Bone marrow (tissue), 2 donors: Measurements from ENCODE around the gene OGFOD3.
A peak's percentile ranks its signal among the peaks of the same experiment; 100 is the strongest.
"Not testable (repeated sequence)": the region's sequence is repeated elsewhere in the genome, so short reads cannot be mapped to it uniquely, and the experiment has no call there.

Experiments used
- DNase-seq, 2 donors: peaks; one replicate each; lab custom pipeline; 2025; lab: John Stamatoyannopoulos, UW

The OGFOD3 gene, protein sequence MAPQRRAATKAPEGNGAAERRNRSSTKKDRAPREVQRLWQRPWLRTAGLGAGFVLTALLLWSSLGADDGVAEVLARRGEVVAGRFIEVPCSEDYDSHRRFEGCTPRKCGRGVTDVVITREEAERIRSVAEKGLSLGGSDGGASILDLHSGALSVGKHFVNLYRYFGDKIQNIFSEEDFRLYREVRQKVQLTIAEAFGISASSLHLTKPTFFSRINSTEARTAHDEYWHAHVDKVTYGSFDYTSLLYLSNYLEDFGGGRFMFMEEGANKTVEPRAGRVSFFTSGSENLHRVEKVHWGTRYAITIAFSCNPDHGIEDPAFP

DNA sequence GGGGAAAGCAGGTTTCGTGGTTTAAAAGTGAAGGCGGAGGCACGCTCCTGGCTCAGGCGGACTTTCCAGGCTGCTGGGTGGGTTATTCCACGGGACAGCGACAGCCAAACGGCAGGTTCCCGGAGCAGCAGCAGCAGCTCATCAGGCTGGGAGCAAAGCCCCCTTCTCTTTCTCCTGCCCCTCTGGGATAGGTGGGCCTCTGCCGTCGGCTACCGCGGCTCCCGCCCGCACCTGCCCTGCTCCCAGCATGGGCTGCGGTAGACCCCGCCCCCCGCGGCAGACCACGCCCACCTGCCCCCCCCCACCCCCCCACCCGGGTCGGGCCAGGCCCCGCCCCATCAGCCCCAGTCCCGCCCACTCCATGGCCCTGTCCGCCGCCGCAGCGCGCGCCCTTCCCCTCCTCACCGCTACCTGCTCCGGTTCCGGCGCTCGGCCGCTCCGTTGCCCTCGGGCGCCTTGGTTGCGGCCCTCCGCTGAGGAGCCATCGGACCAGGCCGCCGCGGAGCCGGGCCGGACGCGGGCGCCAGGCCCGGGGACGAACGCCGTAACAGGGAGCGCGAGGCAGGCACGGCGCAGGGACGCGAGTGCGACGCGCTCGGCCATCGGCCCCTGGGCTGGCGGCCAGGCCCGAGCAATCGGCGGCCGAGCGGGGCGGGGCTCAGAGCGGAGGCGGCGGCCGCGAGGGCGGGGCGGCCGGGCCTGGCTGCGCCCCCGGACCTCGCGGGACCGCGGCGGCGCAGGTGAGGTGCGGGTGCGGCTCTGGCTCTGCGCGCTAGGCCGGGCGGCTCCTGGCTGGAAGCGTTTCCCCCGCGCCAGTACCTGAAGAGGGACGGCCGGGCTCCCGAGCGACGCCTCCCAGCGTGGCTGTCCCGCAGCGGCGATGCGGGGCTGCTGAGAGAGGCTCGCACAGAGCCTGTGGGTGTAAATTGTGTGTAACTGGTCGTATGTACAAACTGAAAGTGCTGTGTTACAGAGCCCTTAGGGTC lies at the start of gene OGFOD3, which contains the start of gene HEXD:
TSS of gene OGFOD3 (minus strand) at position 586 of the 986 bp plus-strand sequence. CDS start at position 485, 101 bp downstream.
TSS of gene HEXD (plus strand) at position 347 of the 986 bp plus-strand sequence. CDS start 1,453 bp downstream, outside the sequence.
- peak; percentile 65 to 85 for DNase-seq

DNA sequence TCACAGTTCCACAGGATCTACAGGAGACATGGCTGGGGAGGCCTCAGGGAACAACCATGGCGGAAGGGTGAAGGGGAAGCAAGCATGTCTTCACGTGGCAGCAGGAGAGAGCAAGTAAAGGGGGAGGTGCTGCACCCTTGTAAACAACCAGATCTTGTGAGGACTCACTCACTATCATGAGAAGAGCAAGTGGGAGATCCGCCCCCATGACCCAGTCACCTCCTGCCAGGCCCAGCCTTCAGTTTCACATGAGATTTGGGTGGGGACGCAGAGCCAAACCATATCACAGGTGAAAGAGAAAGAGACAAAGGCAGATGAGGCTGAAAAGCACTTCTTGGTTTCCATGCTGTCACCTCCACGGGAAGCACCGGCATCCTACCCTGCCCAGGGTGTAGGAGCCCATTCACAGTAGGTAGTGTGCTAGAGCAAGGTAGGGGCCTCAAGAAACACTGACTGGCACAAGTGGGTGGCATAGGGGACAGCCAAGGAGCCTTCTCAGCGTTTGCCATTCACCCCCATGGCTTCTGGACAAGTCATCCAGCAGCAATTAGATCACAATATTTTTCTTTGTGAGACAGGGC lies 46.7 kb upstream of the OGFOD3 start:
- DNase-seq: no peak

DNA sequence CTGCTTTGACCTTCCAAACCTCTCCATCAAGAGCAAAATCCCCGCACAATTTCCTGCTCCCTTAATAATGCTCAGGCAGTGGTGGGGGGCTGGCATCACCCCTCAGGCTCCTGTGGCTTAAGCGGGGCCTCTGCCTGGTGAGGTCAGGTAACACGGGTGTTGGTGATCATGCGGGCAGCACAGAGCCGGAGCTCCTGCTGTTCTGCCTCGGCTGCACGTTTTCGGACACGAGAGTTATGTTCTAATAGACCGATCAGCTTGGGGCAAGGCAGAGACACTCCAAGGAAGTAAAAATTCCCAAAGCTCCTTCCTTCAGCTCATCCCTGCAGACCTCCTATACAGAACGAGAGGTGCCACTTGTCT lies 46.2 kb upstream of the OGFOD3 start:
- no peak for DNase-seq

- no peak for DNase-seq
Measured at GRCh38 chr17:82463925-82464566, 45.7 kb upstream of the OGFOD3 start.

DNA sequence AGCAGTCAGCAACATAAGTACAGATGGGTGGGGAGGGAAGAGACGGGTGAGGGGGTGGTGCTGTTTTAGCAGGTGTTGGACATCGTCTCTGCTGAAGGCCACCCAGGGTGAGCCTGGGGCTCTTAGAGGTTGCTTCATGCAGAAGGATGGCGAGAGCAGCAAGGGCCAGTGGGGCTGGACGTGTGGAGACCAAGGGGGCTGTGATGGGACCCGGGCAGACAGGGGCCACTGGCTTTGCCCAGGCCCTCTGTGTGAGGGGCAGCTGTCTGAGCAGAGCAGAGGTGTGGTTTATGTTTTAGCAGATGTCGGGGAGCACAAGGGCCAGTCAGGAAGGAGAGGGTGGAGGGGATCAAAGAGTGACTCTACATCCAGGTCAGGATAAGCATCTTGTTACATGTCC lies 45.0 kb upstream of the OGFOD3 start:
- DNase-seq: no peak

DNA sequence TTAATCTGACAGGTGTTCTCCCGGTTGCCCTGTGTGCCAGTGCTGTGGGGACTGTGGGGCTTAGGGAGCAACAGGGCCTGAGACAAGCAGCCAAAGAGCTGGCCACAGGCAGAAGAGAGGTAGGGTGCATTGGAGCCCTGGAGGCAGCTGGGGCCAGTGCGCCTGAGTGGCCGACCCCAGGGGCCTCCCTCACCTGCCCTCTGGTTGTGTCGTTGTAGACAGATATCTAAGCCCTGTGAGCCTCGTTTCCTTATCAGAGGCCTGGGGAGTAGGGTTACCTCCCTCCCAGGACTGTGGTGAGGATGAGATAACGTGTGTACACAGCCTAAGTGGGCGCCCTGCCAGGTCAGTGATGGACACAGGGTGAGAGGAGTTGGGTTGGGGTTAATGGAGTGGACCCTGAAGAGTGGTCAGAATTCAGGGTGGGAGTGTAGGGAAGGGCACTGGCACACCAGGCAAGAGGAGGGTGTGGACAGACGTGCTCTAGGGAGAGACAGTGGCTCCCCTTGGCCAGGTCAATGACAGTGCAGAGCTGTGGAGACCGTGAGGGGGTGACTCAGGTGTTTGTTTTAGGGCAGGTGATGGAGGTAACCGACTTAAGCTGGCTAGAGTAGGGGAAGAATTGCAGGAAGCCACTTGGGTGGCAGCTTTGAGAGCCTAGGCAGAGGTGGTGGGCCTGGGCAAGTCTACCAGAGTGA lies 43.6 kb upstream of the OGFOD3 start:
- no peak for DNase-seq

DNA sequence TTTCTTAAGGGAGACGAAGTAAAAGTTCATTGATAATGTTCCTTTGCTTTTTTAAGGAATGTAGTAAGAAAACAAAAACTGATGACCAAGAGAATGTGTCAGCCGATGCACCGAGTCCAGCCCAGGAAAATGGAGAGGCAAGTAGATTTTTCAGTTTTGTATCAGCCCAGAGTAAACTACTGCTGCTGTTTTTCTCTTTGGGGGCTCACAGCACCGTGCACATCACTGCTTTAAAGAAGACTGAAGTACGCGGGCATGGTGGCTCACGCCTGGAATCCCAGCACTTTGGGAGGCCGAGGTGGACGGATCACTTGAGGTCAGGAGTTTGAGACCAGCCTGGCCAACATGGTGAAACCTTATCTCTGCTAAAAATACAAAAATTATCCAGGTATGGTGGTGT lies 41.5 kb upstream of the OGFOD3 start:
- not testable (repeated sequence) for DNase-seq

DNA sequence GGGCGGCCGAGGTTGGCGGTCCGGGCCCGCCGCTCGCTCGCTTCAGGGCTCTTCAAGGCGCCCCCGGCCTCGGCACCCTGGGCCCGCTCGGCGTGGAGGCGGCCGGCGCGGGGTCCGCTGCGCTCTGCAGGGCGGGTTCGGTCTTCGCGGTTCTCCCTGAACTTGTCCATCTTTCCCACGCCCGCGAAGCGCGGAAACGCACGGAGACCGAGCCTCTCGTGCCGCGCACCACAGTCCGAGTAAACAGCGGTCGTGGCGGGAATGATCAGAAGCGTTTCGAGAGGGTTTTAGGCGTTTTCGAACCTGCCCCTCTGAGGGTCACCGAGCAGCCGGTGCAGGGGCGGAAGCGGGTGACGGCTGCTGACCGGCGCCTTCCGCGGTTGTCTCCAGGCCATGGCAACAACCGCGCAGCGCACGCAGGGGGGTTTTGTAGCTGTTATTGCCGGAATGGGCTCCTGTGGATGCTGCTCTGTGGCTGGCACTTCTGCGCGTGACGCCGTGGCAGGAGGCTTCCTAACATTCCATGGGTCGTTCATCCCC lies 40.6 kb upstream of the OGFOD3 start:
- DNase-seq: no peak

- DNase-seq: peak; percentile 95 to 97
Measured at GRCh38 chr17:82458179-82458884, 39.9 kb upstream of the OGFOD3 start, which contains the start of gene NARF. Gene NARF, plus strand, starts transcription at chr17:82458741. Its CDS starts 63 bp downstream, at chr17:82458804.

DNA sequence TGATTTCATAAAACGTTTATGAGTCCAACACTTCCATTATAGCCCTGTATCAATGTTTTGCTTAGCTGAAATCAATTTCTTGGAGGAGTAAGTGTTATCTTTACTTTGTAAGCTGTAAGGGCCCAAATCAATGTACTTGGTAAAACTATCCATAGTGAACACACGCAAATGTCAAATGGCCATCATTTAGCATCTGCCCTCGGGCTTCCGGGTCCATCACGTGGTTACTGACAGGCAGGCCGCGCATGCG lies 39.5 kb upstream of the OGFOD3 start:
- DNase-seq: peak in 1 of 2 donors; percentile 83

GRCh38 chr17:82457073-82457928 lies 38.9 kb upstream of the OGFOD3 start:
- no peak for DNase-seq

DNA sequence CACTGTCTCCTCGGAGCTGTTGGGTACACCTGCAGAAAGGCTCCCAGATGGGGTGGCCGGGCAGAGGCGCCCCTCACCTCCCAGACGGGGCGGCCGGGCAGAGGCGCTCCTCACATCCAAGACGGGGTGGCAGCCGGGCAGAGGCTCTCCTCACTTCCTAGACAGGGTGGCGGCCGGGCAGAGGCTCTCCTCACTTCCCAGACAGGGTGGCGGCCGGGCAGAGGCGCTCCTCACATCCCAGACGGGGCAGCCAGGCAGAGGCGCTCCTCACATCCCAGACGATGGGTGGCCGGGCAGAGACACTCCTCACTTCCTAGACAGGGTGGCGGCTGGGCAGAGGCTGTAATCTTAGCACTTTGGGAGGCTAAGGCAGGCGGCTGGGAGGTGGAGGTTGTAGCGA lies 35.3 kb upstream of the OGFOD3 start:
- not testable (repeated sequence) for DNase-seq

DNA sequence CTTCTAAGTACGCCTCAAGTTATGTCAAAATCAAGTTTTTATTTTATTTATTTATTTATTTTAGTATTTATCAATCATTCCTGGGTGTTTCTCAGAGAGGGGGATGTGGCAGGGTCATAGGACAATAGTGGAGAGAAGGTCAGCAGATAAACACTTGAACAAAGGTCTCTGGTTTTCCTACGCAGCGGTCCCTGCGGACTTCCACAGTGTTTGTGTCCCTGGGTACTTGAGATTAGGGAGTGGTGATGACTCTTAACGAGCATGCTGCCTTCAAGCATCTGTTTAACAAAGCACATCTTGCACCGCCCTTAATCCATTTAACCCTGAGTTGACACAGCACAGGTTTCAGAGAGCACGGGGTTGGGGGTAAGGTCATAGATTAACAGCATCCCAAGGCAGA lies 34.8 kb upstream of the OGFOD3 start:
- DNase-seq: not testable (repeated sequence)

DNA sequence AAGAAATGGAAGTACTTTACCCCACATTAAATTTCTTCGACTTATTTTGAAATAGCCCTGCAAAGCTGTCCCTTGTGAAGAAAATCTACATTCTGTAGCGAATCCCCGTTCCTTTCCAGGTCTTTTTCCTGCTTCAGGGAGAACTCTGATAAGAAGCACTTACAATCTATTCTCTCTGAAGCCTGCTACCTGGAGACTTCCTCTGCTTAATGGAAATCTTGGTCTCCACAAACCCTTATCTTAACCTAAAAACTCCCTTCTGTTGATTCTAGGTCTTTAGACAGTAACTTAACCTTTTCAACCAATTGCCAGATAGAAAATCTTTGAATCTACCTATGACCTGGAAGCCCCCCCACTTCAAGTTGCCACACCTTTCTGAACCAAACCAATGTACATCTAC lies 33.8 kb upstream of the OGFOD3 start:
- DNase-seq: no peak

- DNase-seq: peak; percentile 85 to 88
Measured at GRCh38 chr17:82450357-82451106, 32.1 kb upstream of the OGFOD3 start, which contains the start of gene CYBC1. Gene CYBC1, minus strand, starts transcription at chr17:82450752. Its CDS starts 1,498 bp downstream, at chr17:82449254.

DNA sequence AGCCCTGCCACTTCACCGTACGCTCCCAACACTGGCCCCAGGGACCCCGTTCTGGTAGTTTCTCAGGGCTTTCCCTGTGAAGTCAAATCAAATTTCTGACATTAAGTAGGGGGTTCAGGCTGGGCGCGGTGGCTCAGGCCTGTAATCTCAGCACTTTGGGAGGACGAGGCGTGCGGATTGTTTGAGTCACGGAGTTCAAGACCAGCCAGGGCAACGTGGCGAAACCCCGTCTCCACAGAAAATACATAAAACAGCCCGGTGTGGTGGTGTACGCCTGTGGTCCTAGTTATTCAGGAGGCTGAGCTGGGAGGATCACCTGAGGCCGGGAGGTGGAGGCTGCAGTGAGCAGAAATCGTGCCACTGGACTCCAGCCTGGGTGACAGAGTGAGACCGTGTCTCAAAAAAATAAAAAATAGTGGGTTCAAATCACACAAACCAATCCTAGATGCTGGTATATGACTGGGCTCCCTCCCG lies 31.5 kb upstream of the OGFOD3 start:
- DNase-seq: no peak

- DNase-seq: peak; percentile 5 to 9
Measured at GRCh38 chr17:82449131-82449882, 30.9 kb upstream of the OGFOD3 start.

DNA sequence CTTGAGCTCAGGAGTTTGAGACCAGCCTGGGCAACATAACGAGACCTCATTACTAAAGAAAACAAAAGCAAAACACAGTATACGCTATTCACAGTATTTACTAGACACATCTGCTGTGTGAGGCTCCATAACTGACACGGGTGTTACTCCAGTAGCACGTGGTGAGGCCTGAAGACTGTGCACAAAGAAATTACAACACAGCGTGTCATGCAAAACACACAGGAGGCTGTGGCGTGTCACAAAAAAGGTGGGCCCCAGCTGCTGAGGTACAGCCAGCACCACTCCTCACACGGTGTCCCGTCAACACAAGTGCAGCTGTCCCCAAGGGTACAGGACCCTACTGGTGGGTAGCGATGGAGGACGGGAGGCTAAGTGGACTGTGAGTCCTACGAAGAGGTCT lies 29.5 kb upstream of the OGFOD3 start:
- no peak for DNase-seq
